Measurements from ENCODE around the gene SLC11A1.

DNA sequence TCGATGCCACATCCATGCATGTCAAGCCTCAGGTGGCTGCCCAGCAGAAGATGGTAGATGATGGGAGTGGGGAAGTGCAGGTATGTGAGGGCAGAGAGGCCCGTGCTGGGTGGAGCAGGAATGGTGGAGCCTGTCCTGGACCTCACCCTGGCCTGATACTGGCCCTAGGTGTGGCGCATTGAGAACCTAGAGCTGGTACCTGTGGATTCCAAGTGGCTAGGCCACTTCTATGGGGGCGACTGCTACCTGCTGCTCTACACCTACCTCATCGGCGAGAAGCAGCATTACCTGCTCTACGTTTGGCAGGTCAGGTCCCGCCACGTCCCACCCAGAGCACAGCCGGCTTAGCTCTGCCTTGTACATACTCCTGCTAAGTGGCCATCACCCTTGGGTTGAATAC is 49.8 kb downstream of the SLC11A1 start:
- TF ChIP-seq, protein P1, sequence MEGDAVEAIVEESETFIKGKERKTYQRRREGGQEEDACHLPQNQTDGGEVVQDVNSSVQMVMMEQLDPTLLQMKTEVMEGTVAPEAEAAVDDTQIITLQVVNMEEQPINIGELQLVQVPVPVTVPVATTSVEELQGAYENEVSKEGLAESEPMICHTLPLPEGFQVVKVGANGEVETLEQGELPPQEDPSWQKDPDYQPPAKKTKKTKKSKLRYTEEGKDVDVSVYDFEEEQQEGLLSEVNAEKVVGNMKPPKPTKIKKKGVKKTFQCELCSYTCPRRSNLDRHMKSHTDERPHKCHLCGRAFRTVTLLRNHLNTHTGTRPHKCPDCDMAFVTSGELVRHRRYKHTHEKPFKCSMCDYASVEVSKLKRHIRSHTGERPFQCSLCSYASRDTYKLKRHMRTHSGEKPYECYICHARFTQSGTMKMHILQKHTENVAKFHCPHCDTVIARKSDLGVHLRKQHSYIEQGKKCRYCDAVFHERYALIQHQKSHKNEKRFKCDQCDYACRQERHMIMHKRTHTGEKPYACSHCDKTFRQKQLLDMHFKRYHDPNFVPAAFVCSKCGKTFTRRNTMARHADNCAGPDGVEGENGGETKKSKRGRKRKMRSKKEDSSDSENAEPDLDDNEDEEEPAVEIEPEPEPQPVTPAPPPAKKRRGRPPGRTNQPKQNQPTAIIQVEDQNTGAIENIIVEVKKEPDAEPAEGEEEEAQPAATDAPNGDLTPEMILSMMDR (optimal IDR thresholded peaks at IDR 0.05 in 1 of 3, IDR thresholded peaks at IDR 0.05 in 1 of 3, conservative IDR thresholded peaks at IDR 0.05 in 1 of 3; ENCODE audit: extremely low read depth in 1 of 3, insufficient read depth in 2 of 3, low read length in 3 of 3), result no peak
- TF ChIP-seq EZH2 (IDR thresholded peaks at IDR 0.05; ENCODE audit: low read length), result no peak

All from keratinocyte (primary cell).